PFSK-1 (cell line): Measurements from ENCODE around the gene RHBDD3.

ENCODE experiments used
- FOXP2 ChIP-seq: optimal IDR thresholded peaks from 2 replicates; pipeline ENCODE3; 2011; ENCODE audit warnings: borderline replicate concordance, control low read depth, inconsistent platforms; ENCODE audit not compliant: insufficient read depth; ENCODE audit errors: extremely low read length, extremely low read depth
- POLR2AphosphoS5 ChIP-seq: IDR thresholded peaks from 2 replicates; pipeline ENCODE4 v1.6.1; 2012; ENCODE audit warnings: low read depth, mild to moderate bottlenecking, control low read depth, low read length, moderate library complexity
- REST ChIP-seq, 2 experiments: IDR thresholded peaks; 2 replicates each; pipeline versions ENCODE4 v1.6.1 to v1.8.0; 2011 to 2012; ENCODE audit warnings: low read depth in 2 of 2, low read length in 2 of 2, control low read depth in 1 of 2, inconsistent platforms in 1 of 2, mild to moderate bottlenecking in 1 of 2, moderate library complexity in 1 of 2; ENCODE audit not compliant: insufficient read depth in 1 of 2
- SIN3A ChIP-seq: IDR thresholded peaks from 2 replicates; pipeline ENCODE4 v1.6.1; 2012; ENCODE audit warnings: mild to moderate bottlenecking, low read length, moderate library complexity, borderline replicate concordance; ENCODE audit not compliant: insufficient read depth
- TAF1 ChIP-seq: IDR thresholded peaks from 2 replicates; pipeline ENCODE4 v1.6.1; 2012; ENCODE audit warnings: low read length, control low read depth, borderline replicate concordance; ENCODE audit not compliant: insufficient read depth

RHBDD3 gene

GRCh38 chr22:29231971-29232959 is 35.5 kb downstream of the RHBDD3 start:
- TF ChIP-seq FOXP2 (no peak), SIN3A (no peak)

GRCh38 chr22:29230972-29231875 is 36.6 kb downstream of the RHBDD3 start:
- no peak for TF ChIP-seq FOXP2
- TF ChIP-seq SIN3A = no peak
- no peak for TF ChIP-seq TAF1
- no peak for TF ChIP-seq REST (IDR thresholded peaks at IDR 0.05; ENCODE audit: insufficient read depth in 1 of 2, low read depth in 2 of 2, low read length in 2 of 2)
- TF ChIP-seq POLR2AphosphoS5 = no peak

- TF ChIP-seq TAF1 (no peak), FOXP2 (no peak), REST (IDR thresholded peaks at IDR 0.05; ENCODE audit: insufficient read depth in 1 of 2, low read depth in 2 of 2, low read length in 2 of 2) (no peak), SIN3A (no peak), POLR2AphosphoS5 (no peak)
Measured at GRCh38 chr22:29226351-29226981, 41.3 kb downstream of the RHBDD3 start.

DNA sequence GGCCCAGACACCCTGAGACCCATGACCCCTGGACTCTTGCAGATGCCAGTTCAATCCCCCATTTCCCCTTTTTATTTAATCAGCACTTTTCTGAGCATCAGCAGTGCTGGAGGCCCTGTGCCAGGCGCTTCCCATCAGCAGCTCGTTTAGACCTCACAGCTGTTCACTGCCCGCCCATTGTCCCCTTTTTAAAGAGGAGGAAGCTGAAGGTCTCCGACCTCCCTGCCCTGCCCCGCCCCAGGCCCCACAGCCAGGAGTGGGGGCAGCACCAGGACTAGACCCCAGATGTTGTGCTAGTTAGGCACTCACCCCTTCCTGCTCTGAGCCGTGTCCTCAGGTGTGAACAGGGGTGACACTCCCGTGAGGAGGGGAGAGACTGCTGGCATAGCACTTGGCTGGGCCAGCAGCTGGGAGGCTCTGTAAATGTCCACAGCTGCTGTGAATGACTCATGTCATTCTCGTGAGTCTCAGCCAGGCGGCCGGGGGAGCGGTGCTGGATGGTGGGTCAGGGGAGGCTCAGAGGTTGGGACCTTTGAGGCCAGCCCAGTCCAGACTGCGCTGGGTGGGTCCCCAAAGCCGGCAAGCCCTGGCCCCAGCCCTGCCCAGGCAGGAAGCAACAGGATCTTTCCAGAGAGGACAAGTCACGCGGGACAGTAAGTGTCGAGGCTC is 42.2 kb downstream of the RHBDD3 start:
- TF ChIP-seq REST (IDR thresholded peaks at IDR 0.05; ENCODE audit: insufficient read depth in 1 of 2, low read depth in 2 of 2, low read length in 2 of 2) (no peak), SIN3A (no peak), TAF1 (no peak), FOXP2 (no peak), POLR2AphosphoS5 (no peak)
